ENCODE data around the gene ACOX3. TPM values are rescaled to one million over a fixed set of nuclear protein-coding genes. Genes with fewer than 3 reads are reported as not detected.

ACOX3 gene
- total RNA-seq, 4 donors from 2014 or later, result 19.0 to 32.9 (median 22.1) TPM

DNA sequence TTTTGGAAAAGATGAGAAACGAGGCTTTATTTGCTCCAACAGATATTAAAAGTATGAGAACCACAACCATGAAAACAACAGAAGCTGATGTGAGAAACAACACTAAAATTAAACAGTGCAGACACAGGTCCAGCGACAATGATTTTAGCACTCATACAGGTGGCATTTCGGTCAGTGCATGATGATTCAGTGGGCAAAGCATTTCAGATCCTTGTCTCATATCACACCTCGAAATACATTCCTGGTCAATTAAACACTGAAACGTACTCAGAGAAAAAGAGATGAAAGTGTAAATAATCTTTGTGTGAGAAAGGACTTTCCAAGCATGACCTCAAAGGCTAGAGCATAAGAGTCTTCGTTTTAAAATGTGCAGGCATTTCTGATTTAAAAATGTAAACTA lies 85.2 kb downstream of the ACOX3 start:
- no peak for ATAC-seq
- Histone ChIP-seq H3K9me3 (no peaks in the 10 kb centered on the region), H3K4me1 (peaks cover 13 to 18% of the 10 kb centered on the region in 2 donors), H3K27me3 (no peaks in the 10 kb centered on the region), H3K4me3 (no peak overlapping the region), H3K36me3 (no peaks in the 10 kb centered on the region), H3K27ac (no peak overlapping the region)
- no peak for DNase-seq
- no peak for TF ChIP-seq POLR2A (IDR thresholded peaks at IDR 0.05)
- TF ChIP-seq, protein P1, sequence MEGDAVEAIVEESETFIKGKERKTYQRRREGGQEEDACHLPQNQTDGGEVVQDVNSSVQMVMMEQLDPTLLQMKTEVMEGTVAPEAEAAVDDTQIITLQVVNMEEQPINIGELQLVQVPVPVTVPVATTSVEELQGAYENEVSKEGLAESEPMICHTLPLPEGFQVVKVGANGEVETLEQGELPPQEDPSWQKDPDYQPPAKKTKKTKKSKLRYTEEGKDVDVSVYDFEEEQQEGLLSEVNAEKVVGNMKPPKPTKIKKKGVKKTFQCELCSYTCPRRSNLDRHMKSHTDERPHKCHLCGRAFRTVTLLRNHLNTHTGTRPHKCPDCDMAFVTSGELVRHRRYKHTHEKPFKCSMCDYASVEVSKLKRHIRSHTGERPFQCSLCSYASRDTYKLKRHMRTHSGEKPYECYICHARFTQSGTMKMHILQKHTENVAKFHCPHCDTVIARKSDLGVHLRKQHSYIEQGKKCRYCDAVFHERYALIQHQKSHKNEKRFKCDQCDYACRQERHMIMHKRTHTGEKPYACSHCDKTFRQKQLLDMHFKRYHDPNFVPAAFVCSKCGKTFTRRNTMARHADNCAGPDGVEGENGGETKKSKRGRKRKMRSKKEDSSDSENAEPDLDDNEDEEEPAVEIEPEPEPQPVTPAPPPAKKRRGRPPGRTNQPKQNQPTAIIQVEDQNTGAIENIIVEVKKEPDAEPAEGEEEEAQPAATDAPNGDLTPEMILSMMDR (IDR thresholded peaks at IDR 0.05 in 4 of 5, conservative IDR thresholded peaks at IDR 0.05 in 1 of 5), result no peak
- intact Hi-C loops (cut with DNase I; ENCODE audit: low total_unique reads), result no loop called here
- in situ Hi-C loops (cut with MboI; ENCODE audit: low sequenced_read_pairs in 4 of 4), result no loop called here

DNA sequence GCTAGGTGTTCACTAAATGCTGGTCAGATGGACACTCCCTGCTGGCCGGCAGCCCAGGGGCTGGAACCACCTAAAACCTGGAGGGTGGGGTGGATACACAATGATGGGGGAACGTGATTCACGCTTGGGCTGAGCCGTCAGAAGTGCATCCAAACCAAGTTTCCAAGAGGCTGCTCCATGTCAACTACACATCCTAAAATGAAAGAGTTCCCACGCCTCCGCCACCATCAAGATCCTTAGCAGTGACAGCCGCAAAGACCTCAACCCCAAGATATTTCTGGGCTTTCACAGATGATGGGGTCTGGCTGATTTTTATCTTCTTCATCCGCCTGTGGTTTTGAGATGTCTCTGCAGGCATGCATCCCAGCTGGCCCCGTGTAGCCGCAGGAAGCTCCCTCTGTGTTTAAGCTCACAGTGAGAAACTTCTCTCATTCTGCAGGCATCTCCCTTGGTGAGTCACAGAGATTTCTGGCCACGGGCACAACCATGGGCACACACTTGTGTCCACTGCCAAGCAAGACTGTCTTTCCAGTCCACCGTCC lies 86.5 kb downstream of the ACOX3 start:
- ATAC-seq, result peak in 1 of 2 donors; percentile 16
- no peak overlapping the region for H3K4me3 ChIP-seq
- H3K4me1 ChIP-seq, result peaks cover 13 to 18% of the 10 kb centered on the region in 2 donors
- TF ChIP-seq, protein P1 (IDR thresholded peaks at IDR 0.05 in 4 of 5, conservative IDR thresholded peaks at IDR 0.05 in 1 of 5), result no peak
- TF ChIP-seq POLR2A (IDR thresholded peaks at IDR 0.05), result no peak
- in situ Hi-C loops (cut with MboI; ENCODE audit: low sequenced_read_pairs in 4 of 4) (no loop called here), intact Hi-C loops (cut with DNase I; ENCODE audit: low total_unique reads) (no loop called here)
- H3K27ac ChIP-seq, result no peak overlapping the region
- no peak for DNase-seq
- H3K27me3 ChIP-seq, result no peaks in the 10 kb centered on the region
- no peaks in the 10 kb centered on the region for H3K36me3 ChIP-seq
- no peaks in the 10 kb centered on the region for H3K9me3 ChIP-seq

DNA sequence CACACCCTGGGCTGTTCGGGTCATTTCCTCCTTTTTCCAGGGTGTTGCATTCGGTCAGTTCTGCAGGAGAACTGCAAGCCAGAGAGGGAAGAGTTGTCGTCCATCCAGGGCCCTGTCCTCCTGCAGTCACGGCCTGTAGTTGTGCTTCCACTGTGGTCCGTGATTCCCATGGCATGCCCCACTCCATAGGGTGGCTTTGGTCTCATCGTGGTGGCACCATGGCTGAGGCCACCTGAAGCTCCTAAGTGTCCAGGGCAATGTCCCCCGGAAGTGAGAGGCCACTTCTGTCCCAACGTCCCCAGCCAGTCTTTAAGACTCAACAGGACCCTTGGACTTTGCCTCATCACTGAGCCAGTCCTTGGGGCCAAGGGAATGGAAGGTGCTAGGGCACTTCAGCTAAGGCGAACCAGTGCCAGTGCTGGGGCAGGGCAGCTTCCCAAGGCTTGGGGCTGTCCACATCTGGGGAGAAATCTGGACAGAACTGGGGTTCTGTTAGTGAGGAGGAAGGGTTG lies 87.3 kb downstream of the ACOX3 start:
- ATAC-seq, result no peak
- Histone ChIP-seq H3K27ac (no peak overlapping the region), H3K9me3 (no peaks in the 10 kb centered on the region), H3K4me1 (peaks cover 13 to 18% of the 10 kb centered on the region in 2 donors), H3K36me3 (no peaks in the 10 kb centered on the region), H3K4me3 (no peak overlapping the region), H3K27me3 (no peaks in the 10 kb centered on the region)
- in situ Hi-C loops (cut with MboI; ENCODE audit: low sequenced_read_pairs in 4 of 4) (no loop called here), intact Hi-C loops (cut with DNase I; ENCODE audit: low total_unique reads) (no loop called here)
- DNase-seq, result no peak
- TF ChIP-seq, protein P1 (IDR thresholded peaks at IDR 0.05 in 4 of 5, conservative IDR thresholded peaks at IDR 0.05 in 1 of 5), result no peak
- no peak for TF ChIP-seq POLR2A (IDR thresholded peaks at IDR 0.05)

DNA sequence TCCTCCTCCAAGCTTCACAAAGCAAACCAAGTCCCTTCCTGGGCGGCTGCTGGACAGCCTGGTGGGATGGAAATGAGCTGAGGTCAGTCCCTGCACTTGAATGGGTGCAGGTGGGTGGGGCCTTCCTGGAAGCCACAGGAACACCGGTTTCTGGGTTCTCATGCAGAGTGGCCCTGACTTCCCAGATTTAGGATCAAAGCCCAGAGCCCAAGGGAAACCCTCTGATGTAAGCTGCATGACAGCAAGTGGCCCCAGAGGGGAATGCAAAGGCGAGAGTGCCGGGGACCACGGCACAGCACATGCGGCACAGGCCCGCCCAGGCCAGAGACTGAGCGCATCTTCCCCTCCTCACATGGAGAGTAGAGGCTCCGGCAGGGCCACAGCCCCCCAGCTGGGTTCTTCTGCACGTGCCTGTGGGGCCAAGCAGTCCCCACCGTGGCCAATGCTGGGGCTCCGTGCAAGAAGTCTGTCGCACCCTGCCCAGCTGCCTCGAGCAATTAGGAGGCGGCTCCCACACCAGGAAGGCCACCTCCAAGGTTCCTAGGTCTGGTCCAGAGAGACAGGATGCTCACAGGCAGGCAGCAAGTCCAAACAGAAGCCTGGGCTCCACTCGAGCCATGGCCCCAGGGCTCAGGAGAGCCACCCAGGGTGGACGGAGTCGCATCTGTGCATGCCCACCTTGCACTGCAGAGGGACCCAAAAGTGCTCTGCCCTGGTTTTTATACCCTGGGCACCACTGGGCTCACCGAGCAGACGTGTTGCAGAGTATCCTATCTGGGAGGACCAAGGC lies 88.0 kb downstream of the ACOX3 start:
- no peaks in the 10 kb centered on the region for H3K9me3 ChIP-seq
- intact Hi-C loops (cut with DNase I; ENCODE audit: low total_unique reads) (no loop called here), in situ Hi-C loops (cut with MboI; ENCODE audit: low sequenced_read_pairs in 4 of 4) (no loop called here)
- peak overlapping the region in 1 of 4 donors; percentile 25 for H3K27ac ChIP-seq
- peaks cover 13 to 18% of the 10 kb centered on the region in 2 donors for H3K4me1 ChIP-seq
- H3K27me3 ChIP-seq, result no peaks in the 10 kb centered on the region
- no peak for TF ChIP-seq POLR2A (IDR thresholded peaks at IDR 0.05)
- DNase-seq, result no peak
- ATAC-seq, result no peak
- no peaks in the 10 kb centered on the region for H3K36me3 ChIP-seq
- no peak overlapping the region for H3K4me3 ChIP-seq

DNA sequence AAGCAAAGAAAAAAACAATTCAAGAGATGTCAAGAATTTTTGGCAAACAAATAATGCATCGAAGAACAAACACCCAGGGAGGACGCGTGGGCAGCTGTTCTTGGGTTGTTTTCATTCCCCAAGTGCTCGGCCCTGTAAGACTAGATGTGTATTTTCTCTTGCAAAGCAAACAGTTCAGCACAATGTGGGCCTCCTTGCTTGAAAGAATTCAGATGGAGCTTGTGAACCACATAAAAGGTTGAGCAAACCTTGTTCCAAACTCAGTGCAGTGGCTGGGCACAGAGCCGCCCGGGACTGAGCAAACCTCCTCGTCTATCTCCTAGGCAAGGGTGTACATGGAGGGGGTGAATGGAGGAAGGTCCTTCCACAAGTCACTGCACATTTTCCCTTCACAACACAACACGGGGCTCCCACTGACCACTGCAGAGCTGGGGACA lies 88.6 kb downstream of the ACOX3 start:
- no peak overlapping the region for H3K4me3 ChIP-seq
- peak; percentile 54 to 61 for ATAC-seq
- H3K36me3 ChIP-seq, result no peaks in the 10 kb centered on the region
- in situ Hi-C loops (cut with MboI; ENCODE audit: low sequenced_read_pairs in 4 of 4) (no loop called here), intact Hi-C loops (cut with DNase I; ENCODE audit: low total_unique reads) (no loop called here)
- peaks cover 13 to 18% of the 10 kb centered on the region in 2 donors for H3K4me1 ChIP-seq
- TF ChIP-seq POLR2A (IDR thresholded peaks at IDR 0.05), result no peak
- TF ChIP-seq, protein P1 (IDR thresholded peaks at IDR 0.05 in 4 of 5, conservative IDR thresholded peaks at IDR 0.05 in 1 of 5), result no peak
- no peaks in the 10 kb centered on the region for H3K27me3 ChIP-seq
- H3K27ac ChIP-seq, result peak overlapping the region in 1 of 4 donors; percentile 25
- no peaks in the 10 kb centered on the region for H3K9me3 ChIP-seq
- peak in 1 of 2 donors; percentile 49 for DNase-seq
